ENCODE results near the gene TSHZ1.

DNA sequence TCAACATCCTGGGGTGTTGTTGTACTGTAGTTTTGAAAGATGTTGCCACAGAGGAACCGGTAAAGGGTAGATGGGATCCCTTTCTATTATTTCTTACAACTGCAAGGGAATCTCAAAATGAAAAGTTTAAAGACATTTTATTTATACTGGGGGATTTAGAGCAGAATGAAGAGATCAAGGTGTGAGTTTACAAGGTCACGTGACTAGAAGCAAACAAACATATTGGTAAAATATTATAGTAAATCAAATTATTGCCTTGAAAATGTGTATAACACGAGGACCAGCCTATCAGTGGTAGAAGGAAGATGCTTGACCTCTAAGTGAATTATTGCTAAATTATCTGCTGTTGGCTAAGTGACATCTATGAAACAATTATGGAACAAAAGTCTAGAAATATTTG lies 119.7 kb downstream of the TSHZ1 start:
- TF ChIP-seq, protein P1, sequence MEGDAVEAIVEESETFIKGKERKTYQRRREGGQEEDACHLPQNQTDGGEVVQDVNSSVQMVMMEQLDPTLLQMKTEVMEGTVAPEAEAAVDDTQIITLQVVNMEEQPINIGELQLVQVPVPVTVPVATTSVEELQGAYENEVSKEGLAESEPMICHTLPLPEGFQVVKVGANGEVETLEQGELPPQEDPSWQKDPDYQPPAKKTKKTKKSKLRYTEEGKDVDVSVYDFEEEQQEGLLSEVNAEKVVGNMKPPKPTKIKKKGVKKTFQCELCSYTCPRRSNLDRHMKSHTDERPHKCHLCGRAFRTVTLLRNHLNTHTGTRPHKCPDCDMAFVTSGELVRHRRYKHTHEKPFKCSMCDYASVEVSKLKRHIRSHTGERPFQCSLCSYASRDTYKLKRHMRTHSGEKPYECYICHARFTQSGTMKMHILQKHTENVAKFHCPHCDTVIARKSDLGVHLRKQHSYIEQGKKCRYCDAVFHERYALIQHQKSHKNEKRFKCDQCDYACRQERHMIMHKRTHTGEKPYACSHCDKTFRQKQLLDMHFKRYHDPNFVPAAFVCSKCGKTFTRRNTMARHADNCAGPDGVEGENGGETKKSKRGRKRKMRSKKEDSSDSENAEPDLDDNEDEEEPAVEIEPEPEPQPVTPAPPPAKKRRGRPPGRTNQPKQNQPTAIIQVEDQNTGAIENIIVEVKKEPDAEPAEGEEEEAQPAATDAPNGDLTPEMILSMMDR (IDR thresholded peaks at IDR 0.05) = no peak
- no peak for TF ChIP-seq POLR2A (IDR thresholded peaks at IDR 0.05)
